ENCODE data around the gene CCL2. TPM values are rescaled to one million over a fixed set of nuclear protein-coding genes. Genes with fewer than 3 reads are reported as not detected.

Gene CCL2
- total RNA-seq (2021; ENCODE audit: unreplicated experiment) (not detected), Bru-seq, nascent RNA (not detected), BruChase-seq, experiment 1, labeled RNA remaining after a 6-hour chase (not detected), BruChase-seq, experiment 2, labeled RNA remaining after a 2-hour chase (not detected)
- not detected in 2 replicates for polyA plus RNA-seq (2012)
- long read RNA-seq, result 0 reads

- no peak for TF ChIP-seq EZH2 (IDR thresholded peaks at IDR 0.05)
- no peak for TF ChIP-seq POLR2A (IDR thresholded peaks at IDR 0.05; ENCODE audit: borderline replicate concordance, extremely low read depth, insufficient read depth, insufficient read length)
- TF ChIP-seq ZNF274 (IDR thresholded peaks at IDR 0.05; ENCODE audit: low read depth, low read length), result no peak
- TF ChIP-seq EGR1 (IDR thresholded peaks at IDR 0.05; ENCODE audit: low read depth), result no peak
- no peak for TF ChIP-seq RAD21 (IDR thresholded peaks at IDR 0.05; ENCODE audit: low read depth)
- TF ChIP-seq ZFX (IDR thresholded peaks at IDR 0.05), result no peak
- no peak for TF ChIP-seq FOSL1 (IDR thresholded peaks at IDR 0.05; ENCODE audit: low read depth)
- TF ChIP-seq SP1 (IDR thresholded peaks at IDR 0.05; ENCODE audit: low read depth), result no peak
- TF ChIP-seq ELF1 (IDR thresholded peaks at IDR 0.05; ENCODE audit: borderline replicate concordance, low read depth), result no peak
- Histone ChIP-seq H3K9me2 (ENCODE audit: insufficient read depth) (no peaks in the 10 kb centered on the region), H3K4me3 (replicated peaks in 1 of 2; ENCODE audit: low read depth in 1 of 2, low read length in 2 of 2) (no peak within 1 kb of the TSS), H3K9me3 (ENCODE audit: control insufficient read depth in 1 of 2, insufficient read depth in 1 of 2, low read depth in 1 of 2, low read length in 2 of 2) (no peaks in the 10 kb centered on the region), H4K20me1 (ENCODE audit: insufficient read depth) (no peaks in the 10 kb centered on the region), H3K9ac (ENCODE audit: low read length) (no peak within 1 kb of the TSS), H3K27ac (ENCODE audit: low read depth, low read length) (no peak within 1 kb of the TSS), H3K4me2 (ENCODE audit: low read length) (no peak within 1 kb of the TSS), H3K36me3 (ENCODE audit: control insufficient read depth in 1 of 2, insufficient read depth in 2 of 2, low read length in 2 of 2) (no peaks in the 10 kb centered on the region), H3K4me1 (ENCODE audit: control insufficient read depth in 1 of 2, insufficient read depth in 2 of 2, low read length in 2 of 2) (no peaks in the 10 kb centered on the region), H2AFZ (ENCODE audit: low read depth, low read length, poor library complexity, severe bottlenecking) (no peak within 1 kb of the TSS), H3K79me2 (ENCODE audit: insufficient read depth, low read length) (no peaks in the 10 kb centered on the region), H3K27me3 (ENCODE audit: insufficient read depth, low read length) (no peaks in the 10 kb centered on the region; the same call in 1 of the 2 replicates)
- DNase-seq (ENCODE audit: low read depth, low spot score) (no peak), ATAC-seq (no peak)
- ChIA-PET POLR2A (no interaction called here), CTCF (no interaction called here), RAD21 (ENCODE audit: low non-redundant PET in 1 of 2, low total read pairs in 2 of 2, uncharacterized antibody in 2 of 2, unreplicated experiment in 2 of 2) (no interaction called here)
- intact Hi-C loops (cut with micrococcal nuclease), result no loop called here
- no TSS peak for BruUV-seq (replicated peaks)
Observed at GRCh38 chr17:34254651-34255380, at the start of gene CCL2. Gene CCL2 (plus strand): TSS chr17:34255285. CDS start chr17:34255350, 65 bp downstream.

- H3K79me2 ChIP-seq (ENCODE audit: insufficient read depth, low read length), result no peaks in the 10 kb centered on the region
- no peak overlapping the region for H2AFZ ChIP-seq (ENCODE audit: low read depth, low read length, poor library complexity, severe bottlenecking)
- no peak overlapping the region for H3K4me3 ChIP-seq (replicated peaks in 1 of 2; ENCODE audit: low read depth in 1 of 2, low read length in 2 of 2)
- no peaks in the 10 kb centered on the region for H3K36me3 ChIP-seq (ENCODE audit: control insufficient read depth in 1 of 2, insufficient read depth in 2 of 2, low read length in 2 of 2)
- DNase-seq (ENCODE audit: low read depth, low spot score) (no peak), ATAC-seq (no peak)
- intact Hi-C loops (cut with micrococcal nuclease), result no loop called here
- BruUV-seq (replicated peaks), result no TSS peak
- TF ChIP-seq MAX (IDR thresholded peaks at IDR 0.05) (no peak), POLR2A (IDR thresholded peaks at IDR 0.05; ENCODE audit: borderline replicate concordance, extremely low read depth, insufficient read depth, insufficient read length) (no peak), RAD21 (IDR thresholded peaks at IDR 0.05; ENCODE audit: low read depth) (no peak), ZNF274 (IDR thresholded peaks at IDR 0.05; ENCODE audit: low read depth, low read length) (no peak), EZH2phosphoT487 (IDR thresholded peaks at IDR 0.05; ENCODE audit: borderline replicate concordance) (no peak), ZBTB33 (IDR thresholded peaks at IDR 0.05; ENCODE audit: extremely low read depth, insufficient replicate concordance, low read length) (no peak), EZH2 (IDR thresholded peaks at IDR 0.05) (no peak), CBX3 (IDR thresholded peaks at IDR 0.05; ENCODE audit: low read depth) (no peak), CTCF (IDR thresholded peaks at IDR 0.05 in 2 of 3, conservative IDR thresholded peaks at IDR 0.05 in 1 of 3; ENCODE audit: borderline replicate concordance in 1 of 3, insufficient read depth in 1 of 3, low read depth in 2 of 3, low read length in 2 of 3) (no peak), YY1 (IDR thresholded peaks at IDR 0.05; ENCODE audit: extremely low read depth, insufficient replicate concordance, low read depth, low read length) (no peak)
- no peak overlapping the region for H3K4me2 ChIP-seq (ENCODE audit: low read length)
- H3K9ac ChIP-seq (ENCODE audit: low read length), result no peak overlapping the region
- no peaks in the 10 kb centered on the region for H3K9me2 ChIP-seq (ENCODE audit: insufficient read depth)
- ChIA-PET RAD21 (ENCODE audit: low non-redundant PET in 1 of 2, low total read pairs in 2 of 2, uncharacterized antibody in 2 of 2, unreplicated experiment in 2 of 2) (no interaction called here), CTCF (no interaction called here), POLR2A (no interaction called here)
- H3K27ac ChIP-seq (ENCODE audit: low read depth, low read length), result no peak overlapping the region
- no peaks in the 10 kb centered on the region for H3K4me1 ChIP-seq (ENCODE audit: control insufficient read depth in 1 of 2, insufficient read depth in 2 of 2, low read length in 2 of 2)
- H3K27me3 ChIP-seq (ENCODE audit: insufficient read depth, low read length), result no peaks in the 10 kb centered on the region
- no peaks in the 10 kb centered on the region for H3K9me3 ChIP-seq (ENCODE audit: control insufficient read depth in 1 of 2, insufficient read depth in 1 of 2, low read depth in 1 of 2, low read length in 2 of 2)
- no peaks in the 10 kb centered on the region for H4K20me1 ChIP-seq (ENCODE audit: insufficient read depth)
Observed at GRCh38 chr17:34205401-34205800, 49.7 kb upstream of the CCL2 start.

Data from HCT116 (cell line).